OCI-LY3 (cell line): ENCODE results near the gene BCO1.

Source experiments
- H2AFZ ChIP-seq: fragments of 200-600, 300-600 bp; shearing (Covaris generic); 2 replicates; pipeline ENCODE4 v1.6.0; 2014; ENCODE audit warnings: antibody characterized with exemption, low read depth, low read length
- H3K27ac ChIP-seq: fragments of 200-600, 300-600 bp; sonication (generic); 2 replicates; pipeline ENCODE4 v1.5.1; 2014; ENCODE audit warnings: mild to moderate bottlenecking, low read length, moderate library complexity, mixed read lengths
- H3K27me3 ChIP-seq: fragments of 200-600, 300-600 bp; sonication (generic); 2 replicates; pipeline ENCODE4 v1.6.1; 2014; ENCODE audit warnings: low read depth, low read length, mixed read lengths
- H3K36me3 ChIP-seq: fragments of 200-600, 300-600 bp; sonication (generic); replicated peaks from 2 replicates; pipeline ENCODE3; 2014; ENCODE audit warnings: low read depth, low read length, mixed read lengths
- H3K4me1 ChIP-seq: fragments of 300-600, 200-600 bp; sonication (generic); 2 replicates; pipeline ENCODE4 v1.6.1; 2014; ENCODE audit warnings: low read length, mixed read lengths
- H3K4me2 ChIP-seq: fragments of 200-600, 300-600 bp; sonication (generic); 2 replicates; pipeline ENCODE4 v1.6.1; 2014; ENCODE audit warnings: low read length, mixed read lengths
- H3K4me3 ChIP-seq: fragments of 300-600, 200-600 bp; sonication (generic); 2 replicates; pipeline ENCODE4 v1.5.1; 2014; ENCODE audit warnings: antibody characterized with exemption, mild to moderate bottlenecking, low read length, moderate library complexity
- H3K79me2 ChIP-seq: fragments of 300-600, 200-600 bp; shearing (Covaris generic); 2 replicates; pipeline ENCODE4 v1.6.1; 2014; ENCODE audit warnings: mild to moderate bottlenecking, low read length, mixed read lengths
- H3K9ac ChIP-seq: fragments of 300-600, 200-600 bp; shearing (Covaris generic); 2 replicates; pipeline ENCODE4 v1.6.0; 2014; ENCODE audit warnings: mild to moderate bottlenecking, low read length, moderate library complexity
- H3K9me3 ChIP-seq: fragments of 200-600, 300-600 bp; shearing (Covaris generic); 2 replicates; pipeline ENCODE4 v1.6.1; 2014; ENCODE audit warnings: low read length, mixed read lengths; ENCODE audit not compliant: insufficient read depth
- H4K20me1 ChIP-seq: fragments of 200-600, 300-600 bp; sonication (generic); 2 replicates; pipeline ENCODE4 v1.6.1; 2016; ENCODE audit warnings: low read length, mixed read lengths; ENCODE audit not compliant: insufficient read depth
- EZH2phosphoT487 ChIP-seq: fragments of 200-600 bp; shearing (Covaris generic); IDR thresholded peaks from 2 replicates; pipeline ENCODE4 v1.6.1; 2018; ENCODE audit warnings: antibody characterized with exemption, mixed run types, low read depth
- TF ChIP-seq, protein P1 (sequence below): fragments of 200-600, 300-600 bp; sonication (generic); IDR thresholded peaks from 2 replicates; pipeline ENCODE4 v1.5.1; 2014; ENCODE audit warnings: antibody characterized with exemption, low read length, low read depth

Gene BCO1

GRCh38 chr16:81335669-81336068, 97.2 kb downstream of the BCO1 start:
- peaks cover 7% of the 10 kb centered on the region for H3K36me3 ChIP-seq
- H3K4me2 ChIP-seq = peak overlapping the region; percentile 62
- peaks cover 14% of the 10 kb centered on the region for H3K79me2 ChIP-seq
- H2AFZ ChIP-seq = no peak overlapping the region
- H3K9me3 ChIP-seq = no peaks in the 10 kb centered on the region
- H3K9ac ChIP-seq = no peak overlapping the region
- H3K27me3 ChIP-seq = no peaks in the 10 kb centered on the region
- peaks cover 53% of the 10 kb centered on the region for H4K20me1 ChIP-seq
- peak overlapping the region; percentile 14; the same call in 1 of the 2 replicates for H3K4me3 ChIP-seq
- TF ChIP-seq, protein P1, sequence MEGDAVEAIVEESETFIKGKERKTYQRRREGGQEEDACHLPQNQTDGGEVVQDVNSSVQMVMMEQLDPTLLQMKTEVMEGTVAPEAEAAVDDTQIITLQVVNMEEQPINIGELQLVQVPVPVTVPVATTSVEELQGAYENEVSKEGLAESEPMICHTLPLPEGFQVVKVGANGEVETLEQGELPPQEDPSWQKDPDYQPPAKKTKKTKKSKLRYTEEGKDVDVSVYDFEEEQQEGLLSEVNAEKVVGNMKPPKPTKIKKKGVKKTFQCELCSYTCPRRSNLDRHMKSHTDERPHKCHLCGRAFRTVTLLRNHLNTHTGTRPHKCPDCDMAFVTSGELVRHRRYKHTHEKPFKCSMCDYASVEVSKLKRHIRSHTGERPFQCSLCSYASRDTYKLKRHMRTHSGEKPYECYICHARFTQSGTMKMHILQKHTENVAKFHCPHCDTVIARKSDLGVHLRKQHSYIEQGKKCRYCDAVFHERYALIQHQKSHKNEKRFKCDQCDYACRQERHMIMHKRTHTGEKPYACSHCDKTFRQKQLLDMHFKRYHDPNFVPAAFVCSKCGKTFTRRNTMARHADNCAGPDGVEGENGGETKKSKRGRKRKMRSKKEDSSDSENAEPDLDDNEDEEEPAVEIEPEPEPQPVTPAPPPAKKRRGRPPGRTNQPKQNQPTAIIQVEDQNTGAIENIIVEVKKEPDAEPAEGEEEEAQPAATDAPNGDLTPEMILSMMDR = no peak
- TF ChIP-seq EZH2phosphoT487 = no peak
- H3K4me1 ChIP-seq = peaks cover 12% of the 10 kb centered on the region
- no peak overlapping the region for H3K27ac ChIP-seq

GRCh38 chr16:81337097-81337496, 98.6 kb downstream of the BCO1 start:
- Histone ChIP-seq H3K27ac (no peak overlapping the region), H3K27me3 (no peaks in the 10 kb centered on the region), H3K4me1 (peaks cover 12% of the 10 kb centered on the region), H3K36me3 (peaks cover 7% of the 10 kb centered on the region), H2AFZ (no peak overlapping the region), H3K79me2 (peaks cover 14% of the 10 kb centered on the region), H3K4me2 (no peak overlapping the region), H3K4me3 (no peak overlapping the region), H3K9ac (no peak overlapping the region), H4K20me1 (peaks cover 51% of the 10 kb centered on the region), H3K9me3 (no peaks in the 10 kb centered on the region)
- TF ChIP-seq, protein P1 = no peak
- no peak for TF ChIP-seq EZH2phosphoT487
